ENCODE measurements around the gene C20orf173.

- TF ChIP-seq CTCF (conservative IDR thresholded peaks at IDR 0.05) (no peak), EZH2 (IDR thresholded peaks at IDR 0.05; ENCODE audit: low read depth) (no peak)
These were observed 43.4 kb upstream of the C20orf173 start for GRCh38 chr20:35572838-35573237.
